SH-SY5Y (cell line): ENCODE data around the gene MGST3.

Experiments used
- GATA2 ChIP-seq: IDR thresholded peaks from 2 replicates; pipeline ENCODE4 v1.6.1; 2011; ENCODE audit warnings: mild to moderate bottlenecking, low read depth, low read length
- GATA3 ChIP-seq: IDR thresholded peaks from 2 replicates; pipeline ENCODE4 v1.6.1; 2011; ENCODE audit warnings: low read depth, mild to moderate bottlenecking, low read length, moderate library complexity

GRCh38 chr1:165630629-165631341 is at the start of gene MGST3:
- TF ChIP-seq GATA2 (no peak), GATA3 (no peak)
